ENCODE results near the gene EPN2. TPM values are rescaled to one million over a fixed set of nuclear protein-coding genes. Genes with fewer than 3 reads are reported as not detected.

EPN2 gene
- polyA plus RNA-seq, 1 of the 3 experiments (the other 2 are of a cell fraction) = 38.9 TPM

GRCh38 chr17:19370493-19370960 is 133.4 kb downstream of the EPN2 start:
- CTCF ChIA-PET = interaction anchor here (1.5 to 5.6 kb wide), 3 partner anchors 8 to 77 kb away, joined by 3 to 37 read pairs (median 20); partner anchors contain the start of genes B9D1 and RNF112
- no peak for DNase-seq
- Histone ChIP-seq H3K9me3 (no peaks in the 10 kb centered on the region), H3K36me3 (replicated peaks in 1 of 2; ENCODE audit: control insufficient read depth in 1 of 2, insufficient read depth in 2 of 2, low read length in 1 of 2) (no peaks in the 10 kb centered on the region), H3K27ac (ENCODE audit: low read depth in 2 of 2, low read length in 1 of 2) (no peak overlapping the region; a peak in 1 of 4 replicates), H3K4me2 (no peak overlapping the region), H3K4me3 (ENCODE audit: low read depth in 2 of 2, low read length in 1 of 2) (no peak overlapping the region), H2AFZ (ENCODE audit: low read depth) (no peak overlapping the region), H3K27me3 (ENCODE audit: insufficient read depth) (no peaks in the 10 kb centered on the region), H4K20me1 (ENCODE audit: insufficient read depth) (no peaks in the 10 kb centered on the region), H3K4me1 (ENCODE audit: control insufficient read depth in 1 of 2, insufficient read depth in 2 of 2, low read depth in 1 of 2, low read length in 1 of 2) (peaks cover 0 to under 1% of the 10 kb centered on the region in 2 experiments; a peak in 2 of 4 replicates), H3F3A (replicated peaks; ENCODE audit: insufficient read depth) (peaks cover 7% of the 10 kb centered on the region), H3K9me2 (no peaks in the 10 kb centered on the region), H3K79me2 (ENCODE audit: insufficient read depth) (peaks cover 2% of the 10 kb centered on the region), H3K9ac (no peak overlapping the region)
- POLR2A ChIA-PET = no interaction called here
- TF ChIP-seq TEAD4 (IDR thresholded peaks at IDR 0.05; ENCODE audit: borderline replicate concordance, insufficient read depth) (no peak), MEF2A (IDR thresholded peaks at IDR 0.05; ENCODE audit: borderline replicate concordance, low read depth) (no peak), NFIC (IDR thresholded peaks at IDR 0.05; ENCODE audit: borderline replicate concordance) (no peak), RAD21 (IDR thresholded peaks at IDR 0.05; ENCODE audit: low read length) (no peak), SIN3A (IDR thresholded peaks at IDR 0.05; ENCODE audit: borderline replicate concordance, low read depth, low read length) (no peak), RXRA (IDR thresholded peaks at IDR 0.05; ENCODE audit: borderline replicate concordance, low read depth) (no peak), TAF1 (IDR thresholded peaks at IDR 0.05; ENCODE audit: borderline replicate concordance, low read depth, low read length) (no peak), FOXJ3 (CRISPR knock-in tag; IDR thresholded peaks at IDR 0.05) (no peak), FOSL2 (IDR thresholded peaks at IDR 0.05; ENCODE audit: borderline replicate concordance, low read depth) (no peak), JUND (IDR thresholded peaks at IDR 0.05) (no peak), POLR2AphosphoS5 (IDR thresholded peaks at IDR 0.05; ENCODE audit: low read depth, low read length) (no peak), FOXM1 (IDR thresholded peaks at IDR 0.05; ENCODE audit: low read depth) (no peak), GATA2 (CRISPR knock-in tag; IDR thresholded peaks at IDR 0.05) (no peak), RCOR1 (IDR thresholded peaks at IDR 0.05; ENCODE audit: low read length) (no peak), NRF1 (IDR thresholded peaks at IDR 0.05; ENCODE audit: low read depth, low read length) (no peak)
- TF ChIP-seq, protein P1, sequence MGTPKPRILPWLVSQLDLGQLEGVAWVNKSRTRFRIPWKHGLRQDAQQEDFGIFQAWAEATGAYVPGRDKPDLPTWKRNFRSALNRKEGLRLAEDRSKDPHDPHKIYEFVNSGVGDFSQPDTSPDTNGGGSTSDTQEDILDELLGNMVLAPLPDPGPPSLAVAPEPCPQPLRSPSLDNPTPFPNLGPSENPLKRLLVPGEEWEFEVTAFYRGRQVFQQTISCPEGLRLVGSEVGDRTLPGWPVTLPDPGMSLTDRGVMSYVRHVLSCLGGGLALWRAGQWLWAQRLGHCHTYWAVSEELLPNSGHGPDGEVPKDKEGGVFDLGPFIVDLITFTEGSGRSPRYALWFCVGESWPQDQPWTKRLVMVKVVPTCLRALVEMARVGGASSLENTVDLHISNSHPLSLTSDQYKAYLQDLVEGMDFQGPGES (IDR thresholded peaks at IDR 0.05; ENCODE audit: low read depth, low read length) = no peak
- TF ChIP-seq, protein P2, sequence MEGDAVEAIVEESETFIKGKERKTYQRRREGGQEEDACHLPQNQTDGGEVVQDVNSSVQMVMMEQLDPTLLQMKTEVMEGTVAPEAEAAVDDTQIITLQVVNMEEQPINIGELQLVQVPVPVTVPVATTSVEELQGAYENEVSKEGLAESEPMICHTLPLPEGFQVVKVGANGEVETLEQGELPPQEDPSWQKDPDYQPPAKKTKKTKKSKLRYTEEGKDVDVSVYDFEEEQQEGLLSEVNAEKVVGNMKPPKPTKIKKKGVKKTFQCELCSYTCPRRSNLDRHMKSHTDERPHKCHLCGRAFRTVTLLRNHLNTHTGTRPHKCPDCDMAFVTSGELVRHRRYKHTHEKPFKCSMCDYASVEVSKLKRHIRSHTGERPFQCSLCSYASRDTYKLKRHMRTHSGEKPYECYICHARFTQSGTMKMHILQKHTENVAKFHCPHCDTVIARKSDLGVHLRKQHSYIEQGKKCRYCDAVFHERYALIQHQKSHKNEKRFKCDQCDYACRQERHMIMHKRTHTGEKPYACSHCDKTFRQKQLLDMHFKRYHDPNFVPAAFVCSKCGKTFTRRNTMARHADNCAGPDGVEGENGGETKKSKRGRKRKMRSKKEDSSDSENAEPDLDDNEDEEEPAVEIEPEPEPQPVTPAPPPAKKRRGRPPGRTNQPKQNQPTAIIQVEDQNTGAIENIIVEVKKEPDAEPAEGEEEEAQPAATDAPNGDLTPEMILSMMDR (IDR thresholded peaks at IDR 0.05) = no peak
- TF ChIP-seq, protein P3, sequence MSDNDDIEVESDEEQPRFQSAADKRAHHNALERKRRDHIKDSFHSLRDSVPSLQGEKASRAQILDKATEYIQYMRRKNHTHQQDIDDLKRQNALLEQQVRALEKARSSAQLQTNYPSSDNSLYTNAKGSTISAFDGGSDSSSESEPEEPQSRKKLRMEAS (IDR thresholded peaks at IDR 0.05; ENCODE audit: low read depth) = no peak
- WGBS (ENCODE audit: low lambda C conversion rate) = 100% methylated on average over 5 of the region's 7 CpGs

Data from SK-N-SH (cell line).